HG03064 (cell line): ENCODE results near the gene GLS2.
A peak's percentile ranks its signal among the peaks of the same experiment; 100 is the strongest.
"Not testable (repeated sequence)": the region's sequence is repeated elsewhere in the genome, so short reads cannot be mapped to it uniquely, and the experiment has no call there.

Experiments
- ATAC-seq: cut with Tn5 transposase; IDR thresholded peaks from one replicate; pipeline ENCODE4 v1.9.1; 2021; ENCODE audit warnings: low read depth; ENCODE audit not compliant: unreplicated experiment

Gene GLS2

GRCh38 chr12:56448860-56449621, 38.9 kb downstream of the GLS2 start, which contains the start of gene TIMELESS:
Gene TIMELESS (minus strand): TSS chr12:56449426. CDS start chr12:56434170, 15,256 bp downstream.
- ATAC-seq, result peak; percentile 91

DNA sequence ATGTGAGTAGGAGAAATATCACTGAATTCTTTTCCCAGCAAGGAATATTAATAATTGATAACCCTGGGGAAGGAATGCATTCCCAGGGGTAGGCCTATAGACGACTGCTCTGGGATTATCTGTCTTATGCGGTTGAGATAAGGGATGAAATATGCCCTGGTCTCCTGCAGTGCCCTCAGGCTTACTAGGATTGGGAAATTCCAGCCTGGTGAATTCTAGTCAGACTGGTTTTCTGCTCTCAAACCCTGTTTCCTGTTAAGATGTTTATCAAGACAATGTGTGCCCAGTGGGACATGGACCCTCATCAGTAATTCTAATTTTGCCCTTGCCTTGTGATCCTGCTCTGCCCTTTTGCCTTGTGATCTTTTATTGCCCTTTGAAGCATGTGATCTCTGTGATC, 44.8 kb downstream of the GLS2 start:
- ATAC-seq, result not testable (repeated sequence)

DNA sequence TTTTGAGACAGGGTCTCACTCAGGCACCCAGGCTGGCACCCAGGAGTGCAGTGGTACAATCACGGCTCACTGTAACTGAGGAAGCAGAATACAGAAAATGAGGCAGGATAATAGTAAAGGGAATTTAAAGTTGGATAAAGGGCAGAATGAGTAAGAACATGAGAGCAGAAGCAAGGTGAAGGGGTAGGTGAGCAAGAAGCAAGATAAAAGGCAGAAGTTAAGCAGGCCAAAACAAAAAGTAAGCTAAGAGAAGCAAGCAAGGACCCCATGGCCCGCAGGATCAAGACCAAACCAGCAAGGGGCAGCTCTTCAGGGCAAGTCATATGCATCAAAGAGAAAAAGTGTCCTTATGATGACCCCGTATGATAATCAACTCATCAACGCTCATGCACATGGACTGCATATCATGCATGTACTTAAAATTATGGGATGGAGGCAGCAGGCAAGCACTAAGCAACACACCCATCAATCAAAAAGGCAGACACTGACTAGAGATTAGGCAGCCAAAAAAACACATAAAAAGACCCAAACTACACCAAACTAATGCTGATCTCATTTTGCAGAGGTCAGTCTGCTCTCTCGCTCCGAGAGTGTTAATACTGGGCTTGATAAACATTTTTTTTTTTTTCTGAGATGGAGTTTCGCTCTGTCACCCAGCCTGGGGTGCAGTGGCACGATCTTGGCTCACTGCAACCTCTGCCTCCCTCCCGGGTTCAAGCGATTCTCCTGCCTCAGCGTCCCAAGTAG, 50.4 kb downstream of the GLS2 start:
- no peak for ATAC-seq

DNA sequence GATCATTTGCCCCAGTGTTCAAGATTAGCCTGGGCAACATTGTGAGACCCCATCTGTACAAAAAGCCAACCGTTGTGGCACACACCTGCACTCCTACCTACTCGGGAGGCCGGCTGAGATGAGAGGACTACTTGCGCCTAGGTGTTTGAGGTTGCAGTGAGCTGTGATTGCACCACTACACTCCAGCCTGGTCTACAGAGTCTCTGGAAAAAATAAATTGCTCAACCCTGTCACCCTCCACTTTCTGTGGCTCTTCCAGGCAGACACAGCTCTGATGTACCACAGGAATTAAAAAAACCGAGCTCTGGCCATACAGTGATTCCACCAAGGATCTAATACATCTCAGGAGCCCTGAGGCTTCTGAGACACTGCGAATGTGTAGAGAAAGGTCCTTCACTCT, 53.1 kb downstream of the GLS2 start:
- ATAC-seq, result no peak

DNA sequence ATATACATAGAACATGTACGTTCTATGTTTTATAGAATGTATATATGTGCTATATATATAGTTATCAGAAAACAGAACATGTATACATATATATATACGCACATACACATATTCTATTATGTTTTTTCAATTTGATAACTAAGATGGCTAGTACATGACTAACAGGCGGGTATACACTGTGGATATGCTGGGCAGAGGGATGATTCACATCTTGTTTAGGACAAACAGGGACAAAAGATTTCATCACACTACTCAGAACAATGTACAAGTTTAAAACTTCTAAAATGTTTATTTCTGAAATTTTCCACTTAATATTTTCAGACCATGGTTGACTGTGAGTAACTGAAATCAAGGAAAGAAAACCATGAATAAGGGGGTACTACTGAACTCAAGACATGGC, 56.1 kb downstream of the GLS2 start:
- ATAC-seq, result no peak

- ATAC-seq, result no peak
Measured at GRCh38 chr12:56431288-56431687, 56.7 kb downstream of the GLS2 start.

DNA sequence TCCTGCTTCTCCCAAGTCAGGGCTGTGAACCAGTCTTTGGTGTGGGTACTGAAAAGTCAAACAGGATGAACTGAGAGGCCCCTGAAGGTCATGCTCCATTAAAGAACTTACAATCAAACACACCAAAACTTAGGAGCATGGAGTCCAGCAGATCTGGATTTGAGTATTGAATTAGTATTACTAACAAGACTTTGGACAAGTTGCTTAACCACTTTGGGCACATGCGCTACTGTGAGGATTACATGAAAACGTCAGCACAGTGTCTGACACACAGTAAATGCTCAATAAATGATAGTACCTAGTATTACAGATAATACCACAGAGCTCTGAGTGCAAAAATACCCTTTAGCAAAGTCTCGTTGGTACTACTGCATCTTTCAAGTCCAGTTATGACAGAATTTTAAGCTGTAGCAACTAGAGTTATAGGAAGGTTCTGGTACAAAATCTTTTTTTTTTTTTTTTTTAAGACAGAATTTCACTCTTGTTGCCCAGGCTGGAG, 62.0 kb downstream of the GLS2 start:
- ATAC-seq, result no peak

- ATAC-seq, result no peak
Measured at GRCh38 chr12:56425193-56425592, 62.8 kb downstream of the GLS2 start.
